HG02943 (cell line): ENCODE data around the gene ITGBL1.

Experiments
- ATAC-seq: cut with Tn5 transposase; IDR thresholded peaks from one replicate; pipeline ENCODE4 v1.9.1; 2021; ENCODE audit warnings: mild to moderate bottlenecking, low read depth, moderate library complexity; ENCODE audit not compliant: unreplicated experiment

Gene ITGBL1

DNA sequence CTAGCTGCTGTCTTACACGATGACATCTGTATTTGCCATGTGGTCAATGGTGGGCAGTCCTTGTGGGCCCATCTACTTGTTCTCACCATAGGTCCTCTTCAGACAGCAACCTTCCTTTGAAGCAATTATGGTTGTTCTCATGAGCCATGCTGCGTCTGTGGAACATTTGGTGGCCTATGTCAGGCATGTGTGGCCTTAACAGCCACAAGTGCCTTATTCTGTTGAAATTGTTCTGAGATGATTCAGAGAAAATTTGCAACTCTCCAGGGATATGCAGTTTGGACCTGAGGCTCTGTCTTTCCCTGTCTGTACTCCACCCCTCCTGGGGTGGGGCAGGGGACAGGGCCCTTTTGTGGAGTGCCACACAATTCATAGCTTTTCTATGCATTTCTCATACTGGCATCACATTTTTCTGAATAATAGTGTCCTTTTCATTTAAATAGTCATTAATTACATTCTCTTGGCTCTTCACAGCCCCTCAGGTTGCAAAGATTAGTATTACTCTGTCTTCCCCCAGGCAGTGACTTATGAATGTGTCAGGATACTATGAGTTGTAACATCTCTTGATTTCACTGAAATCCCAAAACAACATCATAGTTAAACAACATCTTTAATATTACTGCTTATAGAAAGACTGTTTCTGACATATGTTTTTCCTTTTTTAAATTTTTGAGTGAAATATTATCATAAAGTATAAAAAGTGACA lies 102.1 kb downstream of the ITGBL1 start:
- ATAC-seq, result no peak

DNA sequence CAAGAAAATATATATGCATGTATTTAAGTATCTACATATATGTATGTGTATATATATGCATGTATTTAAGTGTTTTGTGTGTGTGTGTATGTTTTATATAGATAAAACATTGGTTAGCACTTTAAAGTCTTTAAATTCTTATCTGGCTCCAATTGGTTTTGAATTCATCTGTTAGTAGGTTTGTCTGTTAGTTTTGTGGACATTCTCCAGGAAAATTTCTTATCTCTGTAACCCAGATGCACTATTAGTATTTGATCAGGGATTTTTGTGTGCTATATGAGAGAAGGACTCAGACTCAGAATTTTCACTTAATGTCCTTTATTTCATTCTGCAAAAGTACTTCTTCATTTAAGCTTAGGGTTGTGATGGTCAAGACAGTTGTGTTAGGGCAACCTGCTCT lies 103.1 kb downstream of the ITGBL1 start:
- ATAC-seq, result no peak

DNA sequence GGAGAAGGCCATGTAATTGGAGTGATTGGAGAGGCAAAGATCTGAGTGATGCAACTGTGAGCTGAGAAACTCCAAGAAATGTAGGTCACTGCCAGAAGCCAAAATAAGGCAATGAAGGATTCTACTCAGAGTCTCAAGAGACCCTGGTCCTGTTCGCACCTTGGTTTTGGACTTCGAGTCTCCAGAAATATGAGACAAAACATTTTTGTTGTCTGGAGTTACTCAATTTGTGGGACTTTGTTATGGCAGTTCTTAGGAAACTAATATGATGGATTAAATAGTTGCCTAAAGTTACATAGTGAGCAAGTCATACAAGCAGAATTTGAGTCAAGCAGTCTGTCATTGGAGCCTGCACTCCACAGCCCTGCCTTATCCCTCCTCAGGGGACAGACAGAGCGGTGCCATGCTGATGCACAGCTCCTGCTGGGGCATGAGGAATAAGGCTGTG lies 104.2 kb downstream of the ITGBL1 start:
- no peak for ATAC-seq

- ATAC-seq, result no peak
These were observed 112.8 kb downstream of the ITGBL1 start for GRCh38 chr13:101565317-101565716.

DNA sequence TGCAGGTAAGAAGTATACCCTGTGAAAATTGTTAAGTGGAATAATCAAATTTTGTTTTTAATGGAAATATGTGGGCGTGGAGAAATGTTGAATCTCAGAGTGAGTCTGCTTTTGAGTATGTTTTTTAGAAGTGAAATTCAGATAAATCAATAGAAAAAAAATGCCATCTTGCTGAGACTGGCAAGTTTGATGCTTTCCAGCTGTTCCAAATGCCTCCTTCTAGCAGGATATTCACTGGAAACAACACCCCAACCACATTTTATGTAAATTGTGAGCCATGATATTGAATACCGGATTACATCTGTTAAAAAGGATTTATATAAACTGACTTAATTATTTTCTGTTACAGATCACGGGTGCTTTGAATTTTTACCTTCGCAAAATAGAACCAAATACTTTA lies 115.4 kb downstream of the ITGBL1 start:
- ATAC-seq, result no peak

- ATAC-seq, result no peak
These were observed 117.3 kb downstream of the ITGBL1 start for GRCh38 chr13:101569807-101570206.

DNA sequence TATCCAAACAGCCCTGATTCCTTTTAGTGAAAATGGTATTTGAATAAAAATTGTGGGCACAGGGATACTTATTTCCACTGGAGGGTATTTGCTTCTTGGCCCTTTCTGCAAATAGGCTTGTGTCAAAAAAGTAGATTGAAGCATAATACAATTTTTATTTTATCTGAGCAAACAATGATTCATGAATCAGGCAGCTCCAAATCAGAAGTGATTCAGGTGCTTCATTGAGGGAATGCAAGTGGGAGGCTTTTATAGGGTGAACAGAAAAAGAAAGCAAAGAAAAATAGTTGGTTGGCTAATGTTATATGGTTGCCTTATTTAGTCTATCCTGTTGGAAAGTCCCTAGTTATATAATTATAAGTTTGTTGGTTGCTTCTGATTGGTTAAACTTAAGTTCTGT lies 117.9 kb downstream of the ITGBL1 start:
- ATAC-seq, result no peak

DNA sequence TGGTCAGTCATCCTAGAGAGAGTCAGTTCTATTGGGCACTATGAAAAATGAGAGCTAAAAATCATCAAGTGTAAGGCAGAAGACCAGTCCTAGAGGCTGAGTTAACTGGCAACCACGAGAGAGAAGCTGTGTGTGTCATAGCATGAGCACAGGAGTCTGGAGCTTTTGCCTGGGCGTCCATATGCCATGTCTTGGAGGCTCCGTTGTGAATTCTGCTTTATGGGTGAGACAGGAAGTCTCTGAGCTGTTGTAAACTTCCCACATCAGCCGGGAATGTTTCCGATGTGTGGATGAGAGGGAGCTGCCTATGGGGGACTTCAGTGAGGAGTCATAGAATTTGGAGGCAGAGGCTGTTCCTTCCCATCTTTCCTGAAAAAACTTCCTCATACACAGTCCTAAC lies 120.0 kb downstream of the ITGBL1 start:
- no peak for ATAC-seq

GRCh38 chr13:101575581-101575980 lies 123.1 kb downstream of the ITGBL1 start:
- ATAC-seq, result no peak

DNA sequence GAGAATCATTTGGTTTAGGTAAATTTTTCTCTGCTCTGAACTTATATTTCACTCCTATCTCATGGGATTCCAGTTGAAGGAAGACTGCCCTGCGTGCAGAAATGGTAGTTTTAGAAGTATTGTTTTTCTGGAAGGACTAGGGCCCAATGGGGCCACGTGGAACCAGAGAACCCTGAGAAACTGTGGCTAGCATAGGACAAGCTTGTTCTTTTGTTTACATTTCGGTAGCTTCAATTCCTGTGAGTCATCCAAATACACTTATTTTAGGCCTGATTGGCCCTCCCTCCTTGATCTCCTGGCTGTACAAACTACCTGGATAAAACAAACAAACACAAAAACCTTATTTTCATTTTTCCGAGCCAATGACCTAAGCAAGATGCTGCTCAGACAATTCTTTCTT lies 124.0 kb downstream of the ITGBL1 start:
- no peak for ATAC-seq

DNA sequence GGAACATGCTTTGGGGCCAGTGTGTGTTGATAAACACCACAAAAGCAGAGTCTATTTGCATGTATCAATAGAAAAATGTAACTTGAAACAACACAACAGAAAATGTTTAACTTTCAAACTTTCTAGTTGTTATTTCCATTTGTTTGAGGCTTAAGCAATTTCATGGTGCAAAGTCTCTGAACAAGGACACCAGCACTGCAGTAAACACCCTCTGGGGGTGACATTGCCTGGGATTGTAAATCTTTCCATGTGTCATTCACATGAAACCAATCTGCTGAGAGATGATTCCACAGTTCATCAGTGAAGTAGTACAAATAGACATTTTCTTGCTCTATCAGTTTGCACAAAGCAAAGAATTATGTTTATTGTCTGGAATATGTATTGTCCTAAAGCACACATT lies 124.5 kb downstream of the ITGBL1 start:
- no peak for ATAC-seq

DNA sequence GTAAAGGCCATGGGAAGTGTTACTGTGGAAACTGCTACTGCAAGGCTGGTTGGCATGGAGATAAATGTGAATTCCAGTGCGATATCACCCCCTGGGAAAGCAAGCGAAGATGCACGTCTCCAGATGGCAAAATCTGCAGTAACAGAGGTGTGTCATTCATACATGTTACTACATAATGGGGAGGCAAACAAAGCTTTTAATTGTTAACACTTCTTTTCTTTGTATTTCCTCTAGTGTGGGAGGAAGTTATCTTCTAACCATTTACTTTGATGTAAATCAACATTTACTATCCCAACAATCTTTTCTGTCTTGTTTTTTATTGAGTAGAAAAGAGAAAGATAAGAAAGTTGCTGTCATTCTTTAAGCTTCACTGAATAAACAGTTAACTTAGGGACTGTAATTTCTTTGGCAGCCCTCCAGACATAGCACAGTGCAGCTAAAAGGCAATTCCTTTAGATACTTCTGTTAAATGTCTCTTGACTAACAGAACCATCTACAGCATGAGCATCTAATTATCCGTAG lies 126.9 kb downstream of the ITGBL1 start:
- ATAC-seq, result no peak

- ATAC-seq, result no peak
These were observed 131.9 kb downstream of the ITGBL1 start for GRCh38 chr13:101584331-101584730.

GRCh38 chr13:101590479-101590878 lies 138.0 kb downstream of the ITGBL1 start:
- no peak for ATAC-seq

DNA sequence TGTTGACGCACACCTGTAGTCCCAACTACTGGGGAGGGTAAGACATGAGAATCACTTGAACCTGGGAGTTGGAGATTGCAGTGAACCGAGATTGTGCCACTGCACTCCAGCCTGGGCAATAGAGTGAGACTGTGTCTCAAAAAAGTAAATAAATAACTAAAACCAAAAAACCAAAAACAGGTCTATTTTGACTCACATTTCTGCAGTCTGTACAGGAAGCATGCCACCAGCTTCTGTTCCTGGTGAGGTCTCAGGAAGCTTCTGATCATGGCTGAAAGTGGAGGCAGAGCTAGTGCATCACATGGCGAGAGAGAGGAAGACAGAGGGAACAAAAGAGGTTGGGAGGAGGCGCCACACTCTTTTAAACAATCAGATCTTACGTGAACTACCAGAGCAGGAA lies 142.5 kb downstream of the ITGBL1 start:
- no peak for ATAC-seq

DNA sequence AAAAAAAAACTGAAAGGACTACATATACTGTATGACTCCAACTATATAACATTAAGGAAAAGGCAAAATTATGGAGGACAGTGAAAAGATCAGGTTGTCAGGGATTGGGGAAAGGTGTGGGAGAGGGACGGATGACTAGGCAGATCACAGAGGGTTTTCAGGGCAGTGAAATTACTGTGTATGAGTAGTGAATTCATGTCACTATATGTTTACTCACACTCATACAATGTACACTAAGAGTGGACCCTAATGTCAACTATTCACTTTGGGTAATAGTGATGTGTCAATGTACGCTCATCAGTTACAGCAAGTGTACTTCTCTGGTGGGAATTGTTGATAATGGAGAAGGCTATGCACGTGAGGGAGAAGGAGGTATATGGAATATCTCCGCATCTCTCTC lies 144.3 kb downstream of the ITGBL1 start:
- no peak for ATAC-seq

- ATAC-seq, result no peak
These were observed 159.3 kb downstream of the ITGBL1 start for GRCh38 chr13:101611491-101612475.

DNA sequence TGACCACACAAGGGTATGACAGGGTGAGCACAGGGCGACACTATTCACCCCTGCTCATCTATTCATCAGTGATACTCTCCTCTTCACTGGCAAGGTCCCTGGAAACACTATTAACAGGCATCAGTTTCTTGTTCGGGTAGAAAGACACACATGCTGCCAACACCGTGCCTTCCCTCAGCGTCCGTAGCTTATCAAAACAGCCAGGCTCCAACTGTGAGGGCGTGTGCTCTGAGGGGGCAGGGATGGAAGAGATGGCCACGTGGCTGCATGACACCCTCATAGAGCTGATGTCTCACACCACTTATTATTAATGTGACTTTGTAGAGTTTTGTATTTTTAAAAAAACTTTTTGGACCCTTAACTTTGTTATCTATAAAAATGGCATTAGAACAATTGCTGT lies 160.3 kb downstream of the ITGBL1 start:
- no peak for ATAC-seq

GRCh38 chr13:101614491-101614890 lies 162.0 kb downstream of the ITGBL1 start:
- ATAC-seq, result no peak

DNA sequence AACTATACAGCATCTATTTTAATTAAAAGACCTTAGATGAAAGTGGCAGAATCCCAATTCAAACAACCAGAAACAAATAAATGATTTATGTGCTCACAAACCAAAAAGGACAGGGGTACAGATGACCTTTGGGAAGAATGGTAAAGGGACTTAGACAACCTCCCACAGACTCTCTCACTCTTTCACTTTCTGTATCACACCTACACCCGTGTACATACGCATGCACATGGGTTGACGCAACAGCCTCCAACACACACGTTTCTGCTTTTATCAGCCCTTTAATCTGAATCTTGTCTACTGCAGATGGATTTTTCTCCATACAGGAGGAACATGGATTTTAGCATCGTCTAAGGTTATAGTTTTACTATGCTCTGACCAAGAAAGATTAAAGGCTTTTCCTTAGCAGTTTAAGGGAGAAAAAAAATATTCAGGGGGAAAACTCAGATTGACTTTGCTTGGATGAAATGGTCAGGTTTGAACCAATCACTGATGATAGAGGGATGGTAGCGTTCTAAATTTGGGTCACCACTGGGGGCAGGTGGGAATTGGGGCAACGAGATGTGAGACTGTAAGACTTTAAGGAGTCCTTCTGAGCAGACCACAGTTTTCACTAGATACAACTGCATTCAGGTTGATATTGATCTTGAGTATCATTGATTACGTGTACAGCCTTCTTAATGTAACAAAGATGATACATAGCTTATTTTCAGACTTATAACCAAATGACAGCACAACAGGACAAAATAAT lies 166.1 kb downstream of the ITGBL1 start:
- no peak for ATAC-seq

- no peak for ATAC-seq
These were observed 168.6 kb downstream of the ITGBL1 start for GRCh38 chr13:101621099-101621498.
